CD4-positive, alpha-beta T cell treated with Interleukin-15 for 4 hours (primary cell): ENCODE results near the gene ACKR4.
"Not testable (repeated sequence)": the region's sequence is repeated elsewhere in the genome, so short reads cannot be mapped to it uniquely, and the experiment has no call there.

Source experiments
- DNase-seq: peaks from one replicate; pipeline ENCODE4 v3.0.0-alpha.2; 2020; ENCODE audit warnings: low spot score

Gene ACKR4

DNA sequence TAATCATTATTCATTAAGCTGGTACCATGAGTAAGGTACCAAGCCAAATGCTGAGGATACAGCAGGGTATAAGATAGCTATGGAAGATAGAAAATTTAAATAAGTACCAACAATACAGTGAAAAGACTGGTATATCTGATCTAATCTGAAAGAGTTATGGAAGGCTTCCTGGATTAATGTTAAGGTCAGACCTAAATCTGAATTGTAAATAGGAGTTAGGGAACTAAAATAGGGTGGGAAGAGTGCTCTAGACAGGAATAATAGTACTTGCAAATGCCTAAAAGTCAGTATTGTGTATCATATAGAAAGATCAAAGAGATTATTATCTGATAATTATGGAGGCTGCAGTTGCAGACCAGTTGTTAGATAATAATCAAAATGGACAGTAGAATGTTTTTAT is 2.6 kb upstream of the ACKR4 start:
- no peak for DNase-seq

DNA sequence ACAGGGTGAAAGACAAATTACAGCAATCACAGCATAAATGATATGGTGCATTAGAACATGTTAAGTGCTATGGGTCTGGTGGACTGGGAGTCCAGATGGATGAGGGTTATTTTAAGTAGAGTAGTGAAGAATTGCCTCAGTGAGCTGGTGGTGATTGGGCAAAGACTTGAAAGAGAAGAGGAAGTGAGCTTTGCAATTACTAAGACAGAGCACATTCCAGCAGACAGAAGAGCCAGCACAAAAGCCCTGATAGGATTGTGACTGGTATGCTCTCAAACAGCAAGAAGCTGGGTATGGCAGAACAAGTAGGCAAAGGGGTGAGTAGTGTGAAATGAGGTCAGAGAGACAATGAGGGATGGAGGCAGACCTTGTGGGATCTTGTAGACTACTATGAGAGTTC is 2.1 kb upstream of the ACKR4 start:
- DNase-seq = no peak

DNA sequence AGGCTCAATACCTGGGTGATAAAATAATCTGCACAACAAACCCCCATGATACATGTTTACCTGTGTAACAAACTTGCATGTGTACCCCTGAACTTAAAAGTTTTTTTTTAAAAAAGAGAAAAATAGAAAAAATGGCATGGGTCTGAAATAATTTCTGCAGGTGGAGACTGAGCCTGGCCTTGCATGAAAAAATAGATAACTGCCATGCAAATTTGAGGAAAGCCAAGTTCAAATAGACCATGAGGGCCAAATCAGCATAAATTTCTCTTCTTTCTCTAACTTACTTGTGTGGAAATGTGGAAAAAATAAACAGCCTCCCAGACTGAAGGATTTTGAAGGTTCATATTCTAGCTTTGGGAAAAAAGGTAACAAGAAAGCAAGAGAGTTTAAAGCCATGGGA is 744 bp upstream of the ACKR4 start:
- no peak for DNase-seq

DNA sequence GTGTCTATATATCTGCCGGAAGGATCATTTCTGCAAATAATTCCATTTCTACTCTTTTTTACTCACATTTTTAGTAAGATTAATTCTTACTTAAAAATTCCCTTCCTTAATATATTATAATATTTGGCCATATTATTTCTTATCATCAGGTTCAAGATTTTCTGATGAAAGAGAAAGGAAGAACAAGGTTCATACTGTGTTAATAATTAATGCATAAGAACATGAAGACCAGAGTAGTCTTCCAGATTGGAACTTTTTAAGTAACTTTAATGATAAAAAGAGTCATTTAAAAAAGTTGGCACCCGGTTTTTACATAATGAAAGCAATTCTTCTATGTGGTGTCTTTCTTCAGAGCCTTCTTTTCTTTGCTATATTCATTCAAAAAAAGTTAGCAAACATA is 590 bp downstream of the ACKR4 start:
- no peak for DNase-seq

DNA sequence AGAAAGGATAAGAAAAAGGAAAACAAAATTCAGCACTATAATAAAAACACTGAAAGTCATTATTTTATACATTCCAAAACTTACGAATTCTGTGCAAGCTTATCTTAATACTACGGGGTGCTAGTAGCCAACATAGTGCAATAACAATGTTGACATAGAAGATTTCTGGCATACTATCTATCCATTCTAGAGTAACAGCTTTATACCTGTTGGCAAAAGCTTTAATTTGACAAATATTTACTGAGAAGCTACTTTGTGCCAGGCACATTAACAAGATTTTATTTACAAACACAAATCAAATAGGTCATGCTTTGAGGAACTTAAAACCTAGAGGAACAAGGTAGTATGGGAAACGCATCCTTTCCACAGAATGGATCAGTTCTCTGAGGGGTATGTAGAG is 1.1 kb downstream of the ACKR4 start:
- DNase-seq = no peak

DNA sequence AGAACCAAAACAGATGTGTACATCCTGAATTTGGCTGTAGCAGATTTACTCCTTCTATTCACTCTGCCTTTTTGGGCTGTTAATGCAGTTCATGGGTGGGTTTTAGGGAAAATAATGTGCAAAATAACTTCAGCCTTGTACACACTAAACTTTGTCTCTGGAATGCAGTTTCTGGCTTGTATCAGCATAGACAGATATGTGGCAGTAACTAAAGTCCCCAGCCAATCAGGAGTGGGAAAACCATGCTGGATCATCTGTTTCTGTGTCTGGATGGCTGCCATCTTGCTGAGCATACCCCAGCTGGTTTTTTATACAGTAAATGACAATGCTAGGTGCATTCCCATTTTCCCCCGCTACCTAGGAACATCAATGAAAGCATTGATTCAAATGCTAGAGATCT is 3.5 kb downstream of the ACKR4 start:
- not testable (repeated sequence) for DNase-seq

DNA sequence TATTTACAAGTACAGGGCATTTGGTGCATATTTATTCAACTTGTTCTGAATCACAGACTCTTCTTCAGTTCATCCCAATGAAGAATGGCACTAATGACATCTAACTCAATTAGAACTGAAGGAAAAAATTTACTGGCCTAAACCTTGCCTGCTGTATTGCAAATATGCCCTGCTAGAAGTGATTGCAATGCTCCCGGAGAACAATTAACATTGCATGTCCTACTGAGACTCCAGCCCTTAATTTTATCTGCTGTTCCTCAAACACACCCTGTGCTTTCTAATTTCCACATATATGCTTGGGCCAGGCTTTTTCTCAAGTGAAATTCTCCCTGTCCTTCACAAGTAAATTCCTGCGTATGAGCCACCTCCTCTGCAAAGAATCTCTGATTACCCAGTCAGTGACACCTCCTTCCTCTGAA is 8.3 kb downstream of the ACKR4 start:
- no peak for DNase-seq

DNA sequence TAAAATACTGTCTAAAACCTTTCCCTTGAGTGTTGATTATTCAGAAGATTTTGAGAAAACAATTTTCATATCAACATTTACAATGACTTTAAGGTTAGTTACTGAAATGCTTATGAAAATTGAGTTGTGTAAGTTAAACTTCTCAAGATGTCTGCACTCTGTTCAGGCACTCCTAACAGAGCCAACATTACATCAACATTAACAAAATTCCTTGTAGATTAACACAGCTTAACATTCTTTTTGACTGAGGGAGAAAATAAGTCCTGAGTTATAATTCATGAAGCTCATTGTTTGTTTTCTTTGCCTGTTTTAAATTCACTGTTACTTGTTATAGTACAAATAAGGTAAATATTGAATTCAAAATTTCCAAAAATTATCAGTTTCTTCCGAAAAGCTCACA is 9.0 kb downstream of the ACKR4 start:
- DNase-seq = no peak

DNA sequence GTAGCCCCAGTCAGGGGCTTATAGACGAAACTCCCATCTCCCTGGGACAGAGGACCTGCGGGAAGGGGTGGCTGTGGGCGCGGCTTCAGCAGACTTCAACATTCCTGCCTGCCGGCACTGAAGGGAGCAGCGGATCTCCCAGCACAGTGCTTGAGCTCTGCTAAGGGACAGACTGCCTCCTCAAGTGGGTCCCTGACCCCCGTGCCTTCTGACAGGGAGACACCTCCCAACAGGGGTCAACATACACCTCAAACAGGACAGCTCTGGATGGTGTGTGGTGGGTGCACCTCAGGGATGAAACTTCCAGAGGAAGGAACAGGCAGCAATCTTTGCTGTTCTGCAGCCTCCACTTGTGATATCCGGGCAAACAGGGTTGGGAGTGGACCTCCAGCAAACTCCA is 9.6 kb downstream of the ACKR4 start:
- not testable (repeated sequence) for DNase-seq

DNA sequence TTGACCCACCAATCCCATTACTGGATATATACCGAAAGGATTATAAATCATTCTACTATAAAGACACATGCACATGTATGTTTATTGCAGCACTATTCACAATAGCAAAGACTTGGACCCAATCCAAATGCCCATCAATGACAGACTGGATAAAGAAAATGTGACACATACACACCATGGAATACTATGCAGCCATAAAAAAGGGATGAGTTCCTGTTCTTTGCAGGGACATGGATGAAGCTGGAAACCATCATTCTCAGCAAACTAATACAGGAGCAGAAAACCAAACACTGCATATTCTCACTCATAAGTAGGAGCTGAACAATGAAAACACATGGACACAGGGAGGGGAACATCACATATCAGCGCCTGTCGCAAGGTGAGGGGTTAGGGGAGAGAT is 18.2 kb downstream of the ACKR4 start:
- DNase-seq = not testable (repeated sequence)

DNA sequence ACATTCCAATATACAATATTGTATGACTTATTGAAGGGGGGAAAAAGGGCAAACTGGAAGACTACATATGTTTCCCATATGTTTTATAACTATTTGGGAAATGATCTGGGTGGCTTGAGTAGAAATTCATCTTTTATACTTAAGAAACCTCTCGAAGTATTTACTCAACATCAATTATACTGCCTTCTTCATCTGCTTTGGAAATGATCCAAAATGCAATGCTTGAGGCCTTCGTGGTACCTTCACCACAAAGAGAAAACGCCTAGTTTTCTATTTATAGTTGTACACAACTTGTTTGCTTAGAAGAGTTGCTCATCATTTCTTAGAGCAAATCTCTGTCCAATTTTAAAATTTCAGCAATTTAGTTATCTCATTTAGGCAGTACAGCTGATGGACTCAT is 18.8 kb downstream of the ACKR4 start:
- DNase-seq = no peak

DNA sequence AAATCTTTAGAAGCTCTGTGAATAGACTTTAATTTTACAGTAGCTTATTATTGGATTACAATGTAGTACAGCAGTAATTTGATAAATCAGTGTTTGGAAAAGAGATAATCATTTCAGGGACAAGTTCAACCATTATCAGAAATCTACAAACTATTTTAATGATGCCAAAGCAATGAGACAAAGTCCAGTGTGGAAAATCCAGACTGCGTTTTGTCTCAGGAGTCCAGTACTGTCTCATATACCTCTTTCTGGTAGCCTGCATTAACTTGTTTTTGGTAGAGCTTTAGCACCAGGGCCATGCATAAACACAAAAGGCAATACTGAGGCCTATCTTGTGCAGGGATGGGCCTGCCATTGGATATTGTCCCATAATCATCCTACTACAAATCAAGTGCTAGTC is 19.7 kb downstream of the ACKR4 start:
- no peak for DNase-seq

DNA sequence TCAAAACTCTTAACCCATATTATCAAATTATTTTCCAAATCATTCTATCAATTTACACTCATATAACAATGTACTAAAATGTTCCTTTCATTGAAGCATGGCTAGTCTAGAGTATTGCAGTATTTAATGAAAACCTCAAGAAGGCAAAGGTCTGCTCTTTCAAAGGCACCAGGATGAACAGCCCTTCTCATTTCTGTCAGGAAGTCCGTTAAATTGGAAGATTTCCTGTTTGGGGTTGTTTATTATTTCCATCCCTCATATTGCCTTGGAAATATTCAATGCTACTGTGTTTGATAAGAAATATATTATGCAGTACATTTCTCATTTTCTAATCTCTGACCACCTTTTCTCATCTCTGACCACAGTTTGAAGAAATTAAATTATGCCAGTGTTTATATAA is 25.1 kb downstream of the ACKR4 start:
- DNase-seq = no peak

DNA sequence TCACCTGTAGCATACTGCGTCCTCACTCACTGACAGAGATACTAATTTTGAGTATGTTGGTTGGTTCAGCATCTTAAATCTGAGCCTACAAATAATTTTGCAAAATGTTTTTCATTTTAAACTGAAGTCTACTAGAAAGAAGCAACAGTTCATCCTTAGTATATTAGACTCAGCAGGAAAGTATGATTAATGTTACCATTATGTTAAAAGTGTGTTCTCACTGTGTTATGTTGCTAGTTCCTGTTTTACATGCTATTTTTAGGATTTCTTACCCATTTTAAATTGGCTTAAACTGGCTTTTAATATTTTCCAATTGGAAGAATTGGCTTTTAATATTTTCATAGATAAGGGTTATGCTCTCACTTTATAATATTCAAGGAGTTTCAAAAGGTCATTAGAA is 25.7 kb downstream of the ACKR4 start:
- DNase-seq = no peak

DNA sequence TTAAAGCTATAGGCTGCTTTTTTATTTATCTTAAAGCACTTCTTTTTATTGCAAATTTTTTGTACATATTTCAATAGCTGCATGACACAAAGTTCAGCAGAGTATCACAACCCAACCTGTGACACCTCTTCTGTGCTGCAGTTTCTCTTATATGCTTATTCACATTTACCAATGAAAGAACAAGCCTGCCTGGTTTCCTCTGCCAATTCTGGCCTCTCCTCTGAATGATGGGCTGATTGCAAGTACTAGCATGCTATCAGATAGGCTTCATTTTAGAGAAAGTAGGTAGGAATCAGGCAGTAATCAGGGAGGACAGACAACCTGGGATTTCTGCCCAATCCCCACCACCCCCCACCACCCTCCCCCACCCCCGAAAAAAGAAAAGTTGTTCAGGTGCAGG is 26.6 kb downstream of the ACKR4 start:
- no peak for DNase-seq

DNA sequence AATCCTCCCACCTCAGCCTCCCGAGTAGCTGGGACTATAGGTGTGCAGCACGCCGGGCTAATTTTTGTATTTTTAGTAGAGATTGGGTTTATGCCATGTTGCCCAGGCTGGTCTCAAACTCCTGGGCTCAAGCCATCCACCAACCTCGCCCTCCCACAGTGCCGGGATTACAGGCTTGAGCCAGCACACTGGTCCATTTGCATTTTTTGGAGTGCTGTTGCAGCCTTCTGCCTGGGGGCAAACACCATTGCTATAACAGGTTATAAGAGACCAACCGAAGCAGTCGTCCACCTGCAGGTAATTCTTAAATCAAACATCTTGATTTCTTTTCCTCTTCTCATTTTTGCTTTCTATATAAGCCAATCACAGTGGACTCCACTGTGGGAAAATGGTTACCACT is 27.7 kb downstream of the ACKR4 start:
- no peak for DNase-seq

DNA sequence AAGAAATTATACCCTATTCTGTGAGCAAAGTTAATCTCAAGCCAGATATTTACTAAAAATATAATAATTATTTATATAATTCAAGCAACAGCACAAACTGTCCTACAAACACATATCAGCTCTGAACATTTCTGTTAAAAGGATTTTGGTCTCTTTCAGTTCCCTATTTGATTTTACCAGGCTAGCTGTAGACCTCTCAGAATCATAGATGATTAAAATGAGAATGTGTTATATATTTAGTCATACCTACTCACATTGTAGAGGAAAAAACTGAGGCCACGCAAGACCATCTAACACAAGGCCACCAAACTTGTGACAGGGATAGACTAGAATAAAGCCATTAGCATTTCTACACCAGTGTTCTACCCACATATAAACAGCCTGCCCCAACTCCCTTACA is 28.5 kb downstream of the ACKR4 start:
- DNase-seq = no peak

DNA sequence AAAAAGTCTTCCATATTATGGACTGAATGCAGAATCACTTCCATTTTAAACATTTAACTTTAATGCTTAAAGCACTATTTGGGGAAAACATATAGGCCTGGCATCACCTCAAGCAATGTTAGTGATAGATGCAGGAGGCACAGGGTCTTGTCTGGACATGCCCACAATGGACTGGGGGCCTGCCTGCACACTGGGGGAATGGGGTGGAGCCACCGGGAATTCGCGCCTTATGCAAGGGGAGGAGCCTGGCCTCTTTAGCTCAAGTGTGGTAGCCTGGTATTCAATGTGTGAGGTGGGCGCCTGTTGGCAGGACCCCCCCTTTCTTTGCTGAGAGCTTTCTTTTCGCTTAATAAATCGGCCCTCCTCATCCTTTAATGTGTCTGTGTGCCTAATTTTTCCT is 29.9 kb downstream of the ACKR4 start:
- DNase-seq = no peak

DNA sequence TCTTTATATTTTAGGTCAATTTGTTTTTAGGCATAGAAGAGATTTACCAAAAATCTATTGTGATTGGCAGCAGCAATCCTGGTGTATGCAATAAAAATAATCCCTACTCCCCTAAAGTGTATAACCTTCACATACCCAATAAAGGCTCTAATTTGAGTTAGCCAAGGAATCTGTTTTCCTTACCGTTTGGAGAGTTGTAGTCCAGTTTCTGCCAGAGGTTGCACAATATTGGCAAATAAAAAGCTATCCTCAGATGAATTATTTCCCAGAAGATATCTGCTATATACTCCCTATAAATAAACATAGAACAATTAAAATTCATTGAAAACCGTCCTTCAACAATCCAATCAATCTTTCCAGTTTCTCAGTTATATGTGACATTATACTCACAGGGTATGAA is 31.1 kb downstream of the ACKR4 start:
- no peak for DNase-seq

DNA sequence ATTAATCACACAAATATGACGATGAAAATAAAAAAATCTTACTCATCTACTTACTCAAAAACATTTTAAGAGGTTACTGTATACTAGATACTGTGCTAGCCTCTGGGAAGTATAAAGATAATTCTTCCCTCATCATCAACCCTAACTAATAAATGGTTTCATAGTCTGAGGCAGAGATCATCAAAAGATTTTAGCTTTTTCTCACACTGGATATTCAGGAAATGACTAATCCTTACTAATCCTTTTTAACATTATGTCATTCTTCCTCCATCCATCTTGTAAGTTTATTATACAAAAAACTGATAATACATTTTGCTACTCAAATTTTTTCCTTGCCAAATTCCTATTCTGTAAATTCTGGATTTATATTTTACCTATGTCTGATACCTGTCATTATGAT is 32.9 kb downstream of the ACKR4 start:
- no peak for DNase-seq

DNA sequence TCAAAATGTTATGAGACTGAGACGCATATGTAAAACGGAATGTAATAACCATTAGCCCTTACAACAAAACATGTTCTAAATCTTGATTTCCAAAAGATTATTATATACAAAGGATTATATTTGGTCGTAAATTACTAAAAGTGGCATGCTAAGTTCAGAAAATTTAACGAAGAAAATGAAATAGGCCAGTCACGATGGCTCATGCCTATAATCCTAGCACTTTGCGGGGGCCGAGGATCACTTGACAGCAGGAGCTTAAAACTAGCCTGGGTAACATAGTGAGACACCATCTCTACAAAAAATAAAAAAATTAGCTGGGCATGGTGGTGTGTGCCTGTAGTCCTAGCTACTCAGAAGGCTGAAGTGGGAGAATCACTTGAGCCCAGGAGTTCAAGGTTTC is 33.5 kb downstream of the ACKR4 start:
- no peak for DNase-seq

DNA sequence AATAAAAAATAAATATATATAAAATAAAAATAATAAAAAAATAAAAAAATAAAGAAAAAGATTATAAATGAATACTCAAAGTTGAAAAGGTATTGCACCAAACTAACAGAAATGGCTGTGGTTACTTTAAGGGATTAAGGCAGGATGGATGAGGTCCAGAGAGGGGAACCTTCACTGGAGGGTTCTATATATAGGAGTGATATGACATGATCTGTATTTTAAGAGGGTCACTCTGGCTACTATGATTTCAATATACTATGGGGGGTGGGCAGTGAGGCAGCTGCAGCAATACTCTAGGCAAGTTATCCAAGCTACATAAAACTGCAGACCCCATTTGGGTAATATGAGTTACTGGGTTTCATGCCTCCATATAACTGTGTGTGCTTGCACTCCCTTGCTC is 38.0 kb downstream of the ACKR4 start:
- DNase-seq = no peak

DNA sequence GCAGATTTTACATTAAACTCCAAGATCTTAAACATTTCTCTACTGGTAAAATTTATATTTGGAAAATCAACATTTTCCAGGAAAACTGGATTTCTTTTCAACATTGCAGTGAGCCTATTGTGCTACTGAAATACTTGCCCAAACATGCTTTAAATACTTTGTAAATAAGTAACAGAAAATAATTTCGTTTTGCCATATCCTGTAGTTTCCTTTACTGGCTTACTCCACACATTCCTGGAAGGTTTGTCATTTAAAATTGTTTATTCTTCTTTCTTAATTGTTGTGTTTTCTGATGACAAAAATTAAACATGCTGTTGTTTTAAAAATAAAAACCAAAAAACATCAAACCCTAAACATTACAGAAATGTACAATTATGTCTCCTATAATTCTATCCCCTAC is 40.5 kb downstream of the ACKR4 start:
- DNase-seq = no peak

DNA sequence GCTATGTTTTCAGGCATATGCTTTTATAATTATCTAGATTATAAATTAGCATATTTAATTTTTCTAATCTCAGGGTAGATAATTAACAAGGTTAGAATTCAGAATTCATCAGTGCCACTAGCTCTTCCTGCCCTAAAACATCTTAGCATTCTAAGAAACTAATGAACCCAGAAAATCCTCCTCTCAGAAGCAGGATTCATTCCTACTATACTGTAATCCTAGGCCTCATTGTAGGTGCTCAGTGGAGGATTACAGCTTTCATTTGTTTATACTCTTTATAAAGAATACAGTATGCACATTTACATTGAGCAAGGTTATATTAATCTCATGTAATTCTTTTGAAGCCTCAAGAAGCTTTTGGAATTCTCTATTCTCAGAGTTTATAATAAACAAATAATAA is 41.6 kb downstream of the ACKR4 start:
- DNase-seq = no peak

DNA sequence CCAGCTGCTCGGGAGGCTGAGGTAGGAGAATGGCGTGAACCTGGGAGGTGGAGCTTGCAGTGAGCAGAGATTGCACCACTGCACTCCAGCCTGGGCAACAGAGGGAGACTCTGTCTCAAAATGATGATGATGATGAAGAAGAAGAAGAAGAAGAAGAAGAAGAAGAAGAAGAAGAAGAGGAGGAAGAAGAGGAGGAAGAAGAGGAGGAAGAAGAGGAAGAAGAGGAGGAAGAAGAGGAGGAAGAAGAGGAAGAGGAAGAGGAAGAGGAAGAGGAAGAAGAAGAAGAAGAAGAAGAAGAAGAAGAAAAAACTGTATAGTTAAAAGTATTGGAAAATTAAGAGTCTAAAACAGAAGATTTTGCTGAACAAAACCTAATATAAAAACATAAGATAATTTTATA is 44.4 kb downstream of the ACKR4 start:
- not testable (repeated sequence) for DNase-seq
